HEK293T (cell line): Measurements from ENCODE around the gene DOHH.

Experiments used
- BHLHE40 ChIP-seq: fragments of 450-650 bp; IDR thresholded peaks from 2 replicates; pipeline ENCODE4 v1.6.1; 2016; ENCODE audit warnings: mild to moderate bottlenecking, moderate library complexity, borderline replicate concordance
- FOXA1 ChIP-seq: fragments of 450-650 bp; IDR thresholded peaks from 2 replicates; pipeline ENCODE4 v1.6.1; 2016; ENCODE audit warnings: mild to moderate bottlenecking
- FOXM1 ChIP-seq: fragments of 450-650 bp; IDR thresholded peaks from 2 replicates; pipeline ENCODE4 v1.6.1; 2017; ENCODE audit warnings: mild to moderate bottlenecking, borderline replicate concordance
- HDGF ChIP-seq: fragments of 450-650 bp; IDR thresholded peaks from 2 replicates; pipeline ENCODE4 v1.6.1; 2017; ENCODE audit warnings: antibody characterized with exemption, borderline replicate concordance

DNA sequence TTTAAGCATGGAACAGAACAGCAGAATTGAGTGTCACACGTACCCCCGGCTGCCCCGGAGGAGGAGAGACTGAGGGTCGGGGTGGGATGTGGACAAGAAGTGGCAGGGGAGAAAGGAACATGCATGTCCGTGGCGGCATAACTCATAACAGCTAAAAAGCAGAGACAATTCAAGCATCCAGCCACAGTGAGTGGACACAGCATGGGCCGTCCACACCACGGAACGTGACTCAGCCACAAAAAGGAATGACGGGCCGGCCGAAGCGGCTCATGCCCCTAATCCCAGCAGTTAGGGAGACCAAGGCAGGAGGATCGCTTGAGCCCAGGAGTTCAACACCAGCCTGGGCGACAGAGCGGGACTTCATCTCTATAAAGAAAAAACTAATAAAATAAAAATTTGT is 7.6 kb downstream of the DOHH start:
- TF ChIP-seq FOXM1 (no peak), BHLHE40 (no peak), HDGF (no peak), FOXA1 (no peak)
